MCF 10A (cell line): ENCODE data around the gene KEL. TPM values are rescaled to one million over a fixed set of nuclear protein-coding genes. Genes with fewer than 3 reads are reported as not detected.
"Not testable (repeated sequence)": the region's sequence is repeated elsewhere in the genome, so short reads cannot be mapped to it uniquely, and the experiment has no call there.

ENCODE experiments used
- BruUV-seq: library from RNA; stranded (reverse); fragments of 400-500 nt; replicated peaks from 2 replicates; lab custom pipeline; 2021; lab: Mats Ljungman, UMichigan
- CTCF ChIA-PET: fragments of 300-600 bp; sonication (Branson Sonifier 250); formaldehyde crosslinking; extraction: SDS; loops from one replicate; lab custom pipeline; 2021; ENCODE audit warnings: antibody characterized with exemption, inconsistent platforms; lab: Yijun Ruan, JAX
- POLR2A ChIA-PET: fragments of 300-600, 350-650 bp; sonication (Branson Sonifier 250); formaldehyde crosslinking; extraction: SDS; loops from one replicate; lab custom pipeline; 2020; ENCODE audit warnings: antibody characterized with exemption, inconsistent platforms; lab: Yijun Ruan, JAX
- DNase-seq: peaks from one replicate; pipeline ENCODE4 v3.0.0-alpha.2; 2018; ENCODE audit not compliant: unreplicated experiment
- H3K27ac Mint-ChIP-seq: one replicate; pipeline ENCODE4 v1.8.0; 2022; ENCODE audit warnings: mild to moderate bottlenecking, low read depth, mixed read lengths; ENCODE audit not compliant: unreplicated experiment
- H3K27me3 Mint-ChIP-seq: one replicate; pipeline ENCODE4 v1.8.0; 2022; ENCODE audit warnings: mixed read lengths; ENCODE audit not compliant: insufficient read depth, unreplicated experiment
- H3K36me3 Mint-ChIP-seq: one replicate; pipeline ENCODE4 v1.8.0; 2022; ENCODE audit warnings: mild to moderate bottlenecking, moderate library complexity, mixed read lengths; ENCODE audit not compliant: insufficient read depth, unreplicated experiment
- H3K4me1 Mint-ChIP-seq: one replicate; pipeline ENCODE4 v1.8.0; 2022; ENCODE audit warnings: mixed read lengths; ENCODE audit not compliant: insufficient read depth, unreplicated experiment
- H3K4me3 Mint-ChIP-seq: one replicate; pipeline ENCODE4 v1.8.0; 2022; ENCODE audit warnings: mild to moderate bottlenecking, moderate library complexity, mixed read lengths; ENCODE audit not compliant: unreplicated experiment
- H3K9me3 Mint-ChIP-seq: one replicate; pipeline ENCODE4 v1.8.0; 2022; ENCODE audit warnings: mixed read lengths; ENCODE audit not compliant: unreplicated experiment
- intact Hi-C: fragments of 100-400 bp; cut with micrococcal nuclease; formaldehyde crosslinking; loops from 2 replicates; pipeline ENCODE4 v1.14.1; 2022
- total RNA-seq: library from RNA; stranded (reverse); gene quantifications from 2 replicates; pipeline ENCODE4 v1.2.3, GENCODE V29; 2022
- TF ChIP-seq, protein P1 (sequence below): fragments of 200-600 bp; IDR thresholded peaks from one replicate; pipeline ENCODE4 v1.8.0; 2022; ENCODE audit warnings: antibody characterized with exemption, mild to moderate bottlenecking; ENCODE audit not compliant: unreplicated experiment

The KEL gene
- total RNA-seq, 1 experiment from 2014 or later = not detected

DNA sequence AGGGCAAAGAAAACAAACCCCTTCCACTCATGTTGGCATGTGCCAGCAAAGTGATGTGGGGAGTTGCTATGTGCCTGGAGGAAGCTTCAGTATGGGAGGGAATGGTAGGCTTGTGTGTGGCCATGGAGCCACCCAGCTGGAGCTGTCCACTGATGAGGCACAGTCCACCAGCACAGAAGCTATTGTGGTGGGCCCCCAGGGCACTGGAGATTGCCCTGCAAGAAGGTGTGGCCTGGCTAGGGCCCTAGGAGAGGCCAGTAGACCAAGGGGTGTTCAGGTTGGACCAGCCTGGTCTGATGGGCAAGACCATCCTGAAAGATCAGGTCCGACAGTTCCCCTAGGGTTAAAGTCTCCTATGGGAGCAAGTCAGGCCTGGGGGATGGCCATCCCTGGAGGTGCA, 22.1 kb upstream of the KEL start:
- no TSS peak for BruUV-seq
- Mint-ChIP-seq H3K4me1 (no peaks in the 10 kb centered on the region), H3K27me3 (no peaks in the 10 kb centered on the region), H3K4me3 (no peak overlapping the region), H3K36me3 (no peaks in the 10 kb centered on the region), H3K27ac (no peak overlapping the region), H3K9me3 (peaks cover 5% of the 10 kb centered on the region)
- no peak for DNase-seq
- ChIA-PET CTCF (interaction anchor here (1.3 kb wide), 1 partner anchor 19 kb away, joined by 7 read pairs; no protein-coding TSS in a partner anchor), POLR2A (no interaction called here)
- intact Hi-C loops = no loop called here
- TF ChIP-seq, protein P1, sequence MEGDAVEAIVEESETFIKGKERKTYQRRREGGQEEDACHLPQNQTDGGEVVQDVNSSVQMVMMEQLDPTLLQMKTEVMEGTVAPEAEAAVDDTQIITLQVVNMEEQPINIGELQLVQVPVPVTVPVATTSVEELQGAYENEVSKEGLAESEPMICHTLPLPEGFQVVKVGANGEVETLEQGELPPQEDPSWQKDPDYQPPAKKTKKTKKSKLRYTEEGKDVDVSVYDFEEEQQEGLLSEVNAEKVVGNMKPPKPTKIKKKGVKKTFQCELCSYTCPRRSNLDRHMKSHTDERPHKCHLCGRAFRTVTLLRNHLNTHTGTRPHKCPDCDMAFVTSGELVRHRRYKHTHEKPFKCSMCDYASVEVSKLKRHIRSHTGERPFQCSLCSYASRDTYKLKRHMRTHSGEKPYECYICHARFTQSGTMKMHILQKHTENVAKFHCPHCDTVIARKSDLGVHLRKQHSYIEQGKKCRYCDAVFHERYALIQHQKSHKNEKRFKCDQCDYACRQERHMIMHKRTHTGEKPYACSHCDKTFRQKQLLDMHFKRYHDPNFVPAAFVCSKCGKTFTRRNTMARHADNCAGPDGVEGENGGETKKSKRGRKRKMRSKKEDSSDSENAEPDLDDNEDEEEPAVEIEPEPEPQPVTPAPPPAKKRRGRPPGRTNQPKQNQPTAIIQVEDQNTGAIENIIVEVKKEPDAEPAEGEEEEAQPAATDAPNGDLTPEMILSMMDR = no peak

DNA sequence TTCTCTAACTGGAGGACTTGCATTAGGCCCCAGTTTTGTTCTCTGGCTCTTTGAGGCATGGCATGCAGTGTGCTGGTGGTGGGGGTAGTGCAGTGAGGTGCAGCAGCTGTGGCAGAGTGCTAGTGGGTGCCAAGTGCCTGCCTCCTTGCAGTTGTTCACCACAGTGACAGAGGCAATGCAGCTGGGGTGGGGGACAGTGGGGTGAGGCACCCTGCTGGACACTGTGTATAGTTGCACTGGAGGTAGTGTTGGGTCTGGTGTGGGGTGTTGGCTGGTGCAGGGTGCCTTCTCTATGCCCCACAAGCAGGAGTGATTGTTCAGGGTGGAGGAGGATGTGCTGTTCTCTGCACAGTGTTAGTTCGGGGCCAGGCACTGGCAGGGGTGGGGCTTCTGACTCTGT, 21.7 kb upstream of the KEL start:
- no TSS peak for BruUV-seq

DNA sequence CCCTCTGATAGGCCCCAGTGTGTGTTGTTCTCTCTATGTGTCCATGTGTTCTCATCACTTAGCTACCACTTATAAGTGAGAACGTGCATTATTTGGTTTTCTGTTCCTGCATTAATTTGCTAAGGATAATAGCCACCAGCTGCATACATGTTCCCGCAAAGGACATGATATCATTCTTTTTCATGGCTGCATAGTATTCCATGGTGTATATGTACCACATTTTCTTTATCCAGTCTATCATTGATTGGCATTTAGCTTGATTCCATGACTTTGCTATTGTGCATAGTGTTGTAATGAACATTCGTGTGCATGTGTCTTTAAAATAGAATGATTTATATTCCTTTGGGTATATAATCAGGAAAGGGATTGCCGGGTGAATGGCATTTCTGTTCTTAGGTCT, 16.2 kb upstream of the KEL start:
- DNase-seq, H3K9me3 Mint-ChIP-seq, H3K4me3 Mint-ChIP-seq, H3K36me3 Mint-ChIP-seq, H3K27ac Mint-ChIP-seq, BruUV-seq, H3K4me1 Mint-ChIP-seq, intact Hi-C loops: not testable (repeated sequence)
- POLR2A ChIA-PET = interaction anchor here (0.6 kb wide), 1 partner anchor 9 kb away, joined by 3 read pairs; no protein-coding TSS in a partner anchor
- peaks cover 19% of the 10 kb centered on the region for H3K27me3 Mint-ChIP-seq
- CTCF ChIA-PET = interaction anchor here (1.0 kb wide), 1 partner anchor 99 kb away, joined by 4 read pairs; no protein-coding TSS in a partner anchor

More for the DNA sequence above, 21.7 kb upstream of the KEL start:
- no peaks in the 10 kb centered on the region for H3K27me3 Mint-ChIP-seq
- no peak overlapping the region for H3K27ac Mint-ChIP-seq
- ChIA-PET POLR2A (no interaction called here), CTCF (interaction anchor here (0.7 to 1.3 kb wide), 5 partner anchors 18 to 236 kb away, joined by 3 to 7 read pairs (median 3); no protein-coding TSS in a partner anchor)
- no peak overlapping the region for H3K4me3 Mint-ChIP-seq
- TF ChIP-seq, protein P1 = no peak
- no peaks in the 10 kb centered on the region for H3K36me3 Mint-ChIP-seq
- intact Hi-C loops = no loop called here
- H3K4me1 Mint-ChIP-seq = no peaks in the 10 kb centered on the region
- peaks cover 8% of the 10 kb centered on the region for H3K9me3 Mint-ChIP-seq
- DNase-seq = no peak

DNA sequence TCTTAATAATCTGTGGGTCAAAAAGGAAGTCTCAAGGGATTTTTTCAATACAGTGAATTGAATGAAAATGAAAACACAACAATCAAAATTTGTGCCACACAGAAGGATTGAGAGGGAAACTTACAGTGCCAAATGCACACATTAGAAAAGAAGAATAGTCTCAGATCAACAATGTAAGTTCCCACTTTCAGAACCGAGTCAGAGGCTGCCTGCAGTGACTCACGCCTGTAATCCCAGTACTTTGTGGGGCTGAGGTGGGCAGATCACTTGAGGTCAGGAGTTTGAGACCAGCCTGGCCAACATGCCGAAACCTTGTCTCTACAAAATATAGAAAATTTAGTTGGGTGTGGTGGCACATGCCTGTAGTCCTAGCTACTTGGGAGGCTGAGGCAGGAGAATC, 12.5 kb upstream of the KEL start:
- Mint-ChIP-seq H3K4me1 (no peaks in the 10 kb centered on the region), H3K36me3 (no peaks in the 10 kb centered on the region), H3K27me3 (peaks cover 19% of the 10 kb centered on the region), H3K27ac (no peak overlapping the region), H3K4me3 (no peak overlapping the region), H3K9me3 (peaks cover 12% of the 10 kb centered on the region)
- POLR2A ChIA-PET = no interaction called here
- intact Hi-C loops = no loop called here
- TF ChIP-seq, protein P1 = no peak
- no TSS peak for BruUV-seq
- DNase-seq = no peak
- CTCF ChIA-PET = interaction anchor here (0.6 to 1.5 kb wide), 3 partner anchors 28 to 406 kb away, joined by 3 to 5 read pairs (median 3); no protein-coding TSS in a partner anchor
